Activated gamma-delta T cell (primary cell): Measurements from ENCODE around the gene POLR3K.

ENCODE experiments used
- DNase-seq: peaks from one replicate; lab custom pipeline; 2025; lab: John Stamatoyannopoulos, UW
- total RNA-seq, 2 donors: gene quantifications; one replicate each; lab custom pipeline; 2026; lab: John Stamatoyannopoulos, UW

Gene POLR3K
- 7.0 to 7.2 reads per million in 2 donors for total RNA-seq

DNA sequence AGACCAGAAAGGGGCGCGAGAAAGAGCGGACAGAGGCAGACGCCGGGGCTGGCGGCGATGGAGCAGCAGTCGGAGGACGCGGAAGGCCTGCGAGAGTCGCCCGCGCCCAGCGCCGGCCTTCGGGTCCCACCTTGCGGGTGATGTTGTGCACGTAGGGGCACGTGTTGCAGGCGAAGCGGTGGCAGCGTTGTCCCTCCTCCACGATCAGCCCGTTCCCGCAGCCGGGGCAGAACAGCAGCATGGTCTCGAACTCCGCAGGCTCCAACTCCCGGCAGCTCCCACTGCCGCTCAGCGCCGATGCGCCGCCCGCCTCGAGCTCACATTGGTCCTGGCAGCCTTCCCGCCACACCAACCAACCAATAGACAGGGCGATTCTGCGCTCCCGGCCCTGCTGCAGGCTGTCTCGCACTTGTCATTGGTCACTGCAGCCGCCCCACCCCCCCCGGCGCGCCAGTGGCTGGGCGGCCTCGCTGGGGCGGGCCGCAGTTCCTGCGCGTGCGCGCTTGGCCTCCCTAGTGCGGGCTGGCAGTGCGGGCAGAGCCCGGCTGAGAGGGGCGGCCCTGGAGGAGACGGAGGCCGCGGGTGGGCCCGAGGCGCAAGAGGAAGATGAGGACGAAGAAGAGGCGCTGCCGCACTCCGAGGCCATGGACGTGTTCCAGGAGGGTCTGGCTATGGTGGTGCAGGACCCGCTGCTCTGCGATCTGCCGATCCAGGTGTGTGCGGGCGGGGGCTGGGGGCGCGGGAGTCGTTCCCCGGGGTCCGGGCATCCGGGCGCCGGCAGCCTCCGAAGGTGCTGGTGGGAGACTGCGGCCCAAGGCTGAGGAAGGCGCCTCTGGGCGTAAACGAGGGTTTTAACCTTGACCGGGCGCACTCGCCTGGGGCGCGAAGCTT is at the start of gene POLR3K, which contains the start of gene SNRNP25:
TSS of gene POLR3K (minus strand) at position 263 of the 891 bp plus-strand sequence. CDS start at position 241, 22 bp downstream.
TSS of gene SNRNP25 (plus strand) at position 483 of the 891 bp plus-strand sequence. CDS start at position 672, 189 bp downstream.
- DNase-seq = peak; percentile 98

DNA sequence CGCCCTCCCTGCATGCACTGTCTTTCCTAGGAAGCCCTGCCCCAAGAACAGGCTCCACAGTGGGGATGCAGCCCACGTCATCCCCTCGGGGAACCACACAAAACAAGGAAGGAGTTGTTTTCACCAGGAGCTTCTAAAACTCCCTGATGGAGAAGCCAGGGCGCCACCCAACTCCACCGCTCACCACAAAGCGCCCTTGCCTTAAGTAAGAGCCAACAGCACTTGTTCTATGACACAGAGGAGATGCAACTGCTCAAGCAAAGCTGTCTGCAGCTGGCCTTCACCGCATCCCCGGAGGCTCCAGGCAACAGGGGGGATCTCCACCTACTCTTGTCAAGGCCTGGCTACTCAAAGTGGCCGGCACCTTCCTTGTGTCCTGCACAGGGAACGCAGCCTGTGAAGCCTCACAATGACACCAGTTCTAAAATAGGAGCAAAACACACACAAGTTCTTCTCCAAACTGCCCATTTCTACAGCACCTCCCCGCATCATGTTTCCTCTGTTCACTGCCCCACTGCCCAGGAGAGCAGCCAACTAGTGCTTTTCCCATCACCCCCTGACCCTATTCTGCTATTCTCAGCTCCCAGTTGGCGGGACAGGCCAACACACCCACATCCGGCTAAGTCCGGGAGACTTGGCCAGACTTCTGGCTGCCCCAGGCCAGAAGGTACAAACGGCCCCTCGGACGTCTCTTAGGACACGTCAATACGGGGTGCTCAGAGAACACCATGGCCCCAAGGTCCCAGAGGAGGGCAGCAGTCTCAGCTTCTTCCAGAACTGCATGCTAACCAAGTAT is 48.9 kb upstream of the POLR3K start:
- no peak for DNase-seq

DNA sequence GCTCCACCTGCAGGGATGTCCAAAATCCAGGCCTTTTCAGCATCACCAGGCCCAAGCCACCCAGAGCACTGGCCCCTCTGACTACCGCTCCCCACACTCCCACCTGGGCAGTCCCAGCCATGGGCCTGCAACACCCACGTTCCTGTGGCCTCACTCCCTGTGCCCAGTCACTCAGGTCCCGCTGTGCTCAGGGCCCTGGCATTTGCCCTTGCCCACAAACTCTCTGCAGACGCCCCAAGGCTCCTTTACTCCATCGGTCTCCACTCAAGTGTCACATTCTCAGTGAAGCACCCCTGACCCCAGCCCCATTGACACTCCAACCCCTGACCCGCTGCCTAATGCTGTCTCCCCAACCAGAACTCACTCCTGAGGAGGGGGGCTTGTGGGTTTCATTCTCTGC is 48.2 kb upstream of the POLR3K start:
- DNase-seq = no peak

DNA sequence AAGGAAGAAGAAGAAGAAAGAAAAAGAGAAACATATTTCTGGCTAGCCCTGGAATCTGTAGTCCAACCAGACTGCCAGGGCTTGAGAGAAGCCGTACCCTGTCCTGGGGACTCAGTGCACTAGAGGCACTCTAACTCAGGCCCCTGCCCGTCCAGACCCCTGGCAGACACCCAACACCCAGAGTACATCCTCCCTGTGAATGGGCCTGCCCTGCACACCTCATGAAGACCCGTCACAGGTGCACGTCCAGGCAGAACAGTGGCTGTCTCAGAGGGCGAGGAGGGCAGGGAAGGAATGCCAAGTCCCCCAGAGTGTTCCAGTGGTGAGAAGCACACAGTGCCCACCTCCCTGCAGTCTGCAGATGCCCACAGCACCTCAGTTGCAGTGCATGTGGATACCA is 47.6 kb upstream of the POLR3K start:
- DNase-seq = no peak

DNA sequence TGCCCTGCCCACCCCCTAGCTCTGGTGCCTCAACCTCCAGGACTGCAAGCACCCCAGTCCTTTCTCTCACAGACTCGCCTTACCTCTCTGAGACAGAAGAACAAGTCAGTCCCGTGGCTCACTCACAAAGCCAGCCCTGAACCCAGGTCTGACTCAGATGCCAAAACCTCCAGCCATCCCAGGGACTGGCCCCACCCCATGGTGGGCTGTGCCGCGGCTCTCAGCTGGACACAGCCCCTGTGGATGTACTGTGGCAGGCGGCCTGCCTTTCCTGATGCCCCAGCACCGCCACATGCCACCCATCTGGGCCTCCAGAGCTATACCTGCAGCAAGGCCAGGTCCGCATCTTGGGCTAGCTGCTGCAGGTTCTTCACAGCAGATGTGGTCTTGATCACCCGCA is 44.4 kb upstream of the POLR3K start:
- no peak for DNase-seq

DNA sequence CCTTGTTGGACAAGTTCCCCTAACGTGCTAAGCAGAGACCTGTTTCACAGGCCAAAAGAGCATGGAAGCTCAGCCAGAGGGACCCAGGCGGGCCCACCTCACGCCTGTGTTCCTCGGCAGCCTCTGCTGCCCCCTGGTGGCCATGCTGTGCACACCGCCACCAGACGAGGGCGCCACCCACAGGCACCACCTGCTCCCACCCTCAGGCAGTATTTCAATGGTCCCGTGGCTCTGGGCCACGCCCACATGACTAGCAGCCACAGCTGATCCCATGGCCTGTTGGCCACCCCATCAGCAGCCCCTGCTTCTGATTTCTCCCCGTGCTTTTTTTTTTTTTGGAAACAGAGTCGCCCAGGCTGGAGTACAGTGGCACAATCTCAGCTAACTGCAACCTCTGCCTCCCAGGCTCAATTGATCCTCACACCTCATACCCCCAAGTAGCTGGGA is 43.5 kb upstream of the POLR3K start:
- DNase-seq = peak; percentile 72

DNA sequence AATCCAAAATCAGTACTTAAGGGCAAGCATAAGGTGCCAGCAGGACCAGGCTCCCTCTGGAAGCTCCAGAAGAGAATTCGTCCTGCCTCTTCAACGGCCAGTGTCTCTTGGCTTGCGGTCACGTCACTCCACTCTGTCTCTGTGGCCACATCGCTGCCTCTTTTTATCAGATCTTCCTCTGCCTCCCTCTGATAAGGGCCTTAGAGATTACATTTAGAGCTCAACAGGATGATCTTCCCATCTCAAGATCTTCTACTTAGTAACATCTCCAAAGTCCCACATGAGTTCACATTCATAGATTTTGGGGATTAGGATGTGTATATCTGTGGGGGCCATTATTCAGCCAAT is 41.5 kb upstream of the POLR3K start:
- DNase-seq = no peak

DNA sequence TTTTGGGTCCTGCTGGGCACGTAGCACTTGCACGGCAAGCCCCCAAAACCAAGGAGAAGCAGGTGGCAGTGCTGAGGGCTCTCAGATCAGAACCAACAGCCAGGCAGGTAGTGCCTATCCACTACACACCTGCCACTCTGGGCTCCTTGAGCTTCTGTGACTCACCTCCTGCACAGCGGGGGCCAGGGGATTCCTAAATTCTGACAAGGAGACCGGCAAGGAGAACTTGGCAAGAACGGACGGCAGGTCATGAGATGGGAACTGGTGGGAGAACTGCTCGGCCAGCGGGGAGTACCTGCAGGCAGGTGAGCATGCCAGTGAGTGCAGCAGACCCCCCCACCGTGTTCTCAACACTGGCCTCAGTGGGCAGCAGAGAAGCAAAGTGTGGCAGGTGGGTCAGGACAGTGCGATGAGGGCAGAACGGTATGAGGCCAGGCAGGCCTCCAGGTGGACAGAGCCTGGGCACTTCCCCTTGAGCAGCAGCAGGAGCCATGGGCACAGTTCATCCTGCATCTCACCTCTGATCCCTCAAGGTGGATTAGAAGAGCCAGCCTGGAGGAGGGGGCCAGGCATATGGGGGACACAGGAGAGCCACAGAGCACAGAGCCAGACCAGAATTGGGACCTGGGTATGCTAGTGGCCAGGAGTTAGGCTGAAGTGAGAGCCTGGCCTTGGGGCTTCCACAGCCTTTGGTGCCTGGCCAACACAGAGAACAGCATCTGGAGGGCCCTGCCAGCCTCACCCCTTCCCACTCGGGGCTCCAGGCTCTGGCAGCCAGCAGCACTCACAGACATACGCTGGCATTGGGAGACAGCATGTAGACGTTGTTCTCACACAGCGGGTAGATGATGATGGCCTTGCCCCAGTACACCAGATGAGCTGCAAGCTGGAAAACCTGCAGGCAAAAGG is 39.3 kb upstream of the POLR3K start:
- no peak for DNase-seq

DNA sequence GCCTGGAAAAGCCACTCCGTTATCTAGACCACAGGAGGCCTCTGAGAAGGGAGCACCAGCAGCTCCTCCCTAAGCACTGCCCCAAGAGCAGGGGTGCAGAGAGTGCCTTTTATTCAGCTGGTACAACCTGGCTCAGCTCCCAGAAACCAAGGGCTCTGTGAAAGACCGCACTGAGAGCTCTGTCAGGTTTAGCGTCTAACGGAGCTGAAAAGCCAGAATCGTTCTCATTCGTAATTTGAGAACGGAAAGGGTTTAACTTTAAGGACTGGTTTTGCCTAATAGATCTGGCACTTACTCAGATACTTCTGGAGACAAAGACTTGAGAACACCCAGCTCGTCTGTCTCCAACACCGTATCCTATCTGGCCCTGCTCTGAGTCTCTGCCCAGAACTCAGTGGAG is 38.1 kb upstream of the POLR3K start:
- DNase-seq = no peak

DNA sequence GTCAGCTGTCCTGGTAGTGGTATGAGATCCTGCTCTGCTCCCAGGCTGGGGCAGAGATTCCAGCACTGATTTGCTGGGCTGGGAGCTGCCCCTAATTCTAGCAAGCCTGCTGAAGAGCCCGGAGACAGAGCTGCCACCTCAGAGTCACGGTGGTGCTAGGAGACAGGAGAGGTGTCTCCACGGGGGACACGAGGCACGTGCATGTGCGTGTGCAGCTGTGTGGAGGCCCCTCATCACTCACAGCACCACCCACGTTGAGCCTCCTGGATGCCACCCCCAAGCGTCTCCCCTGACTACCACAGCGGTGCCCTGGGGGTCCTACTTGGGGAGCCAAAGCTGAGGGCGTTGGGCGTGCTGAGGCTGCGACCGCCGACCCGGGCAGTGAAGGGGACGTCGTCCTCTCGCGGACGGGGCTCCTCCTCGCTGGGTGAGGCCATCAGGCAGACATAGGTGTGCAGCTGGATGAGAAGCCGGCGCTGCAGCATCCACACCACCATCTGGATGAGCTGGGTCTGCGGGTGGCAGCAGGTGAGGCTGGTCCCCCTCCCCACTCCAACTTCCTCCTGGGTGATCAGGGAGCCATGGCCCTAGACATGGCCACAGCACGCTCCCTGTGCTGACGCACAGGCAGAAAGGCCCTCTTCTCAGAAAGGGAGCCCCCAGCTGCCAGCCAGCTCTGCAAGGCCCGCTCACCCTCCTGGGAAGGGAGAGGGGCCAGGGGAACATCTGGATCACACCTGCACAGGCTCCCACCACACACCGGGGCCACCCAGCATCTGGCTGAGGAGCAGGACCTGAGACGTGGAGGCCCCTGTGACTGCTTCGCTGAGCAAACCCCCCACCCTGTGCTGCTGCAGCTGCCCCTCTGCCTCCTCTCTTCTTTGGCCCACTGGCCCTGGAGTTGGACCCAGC is 36.2 kb upstream of the POLR3K start:
- DNase-seq = no peak

DNA sequence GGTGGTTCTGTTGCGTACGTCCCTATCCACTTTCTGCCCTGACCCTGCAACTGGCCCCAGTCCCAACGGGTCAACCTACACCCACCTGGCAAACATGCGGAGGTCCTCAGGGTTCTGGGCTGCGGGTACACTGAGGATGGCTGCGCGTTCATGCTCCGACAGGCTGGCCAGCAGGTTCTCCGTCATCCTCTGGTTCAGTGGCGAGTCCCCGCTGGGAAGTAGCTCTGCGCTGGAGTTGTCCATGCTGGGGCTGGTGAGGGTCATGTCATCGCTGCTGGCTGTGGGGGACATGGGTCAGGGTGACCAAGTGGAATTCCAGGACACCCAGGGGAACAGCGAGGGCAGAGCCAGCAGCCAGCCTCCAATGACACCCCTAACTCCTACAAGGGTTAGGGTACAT is 35.2 kb upstream of the POLR3K start:
- no peak for DNase-seq

DNA sequence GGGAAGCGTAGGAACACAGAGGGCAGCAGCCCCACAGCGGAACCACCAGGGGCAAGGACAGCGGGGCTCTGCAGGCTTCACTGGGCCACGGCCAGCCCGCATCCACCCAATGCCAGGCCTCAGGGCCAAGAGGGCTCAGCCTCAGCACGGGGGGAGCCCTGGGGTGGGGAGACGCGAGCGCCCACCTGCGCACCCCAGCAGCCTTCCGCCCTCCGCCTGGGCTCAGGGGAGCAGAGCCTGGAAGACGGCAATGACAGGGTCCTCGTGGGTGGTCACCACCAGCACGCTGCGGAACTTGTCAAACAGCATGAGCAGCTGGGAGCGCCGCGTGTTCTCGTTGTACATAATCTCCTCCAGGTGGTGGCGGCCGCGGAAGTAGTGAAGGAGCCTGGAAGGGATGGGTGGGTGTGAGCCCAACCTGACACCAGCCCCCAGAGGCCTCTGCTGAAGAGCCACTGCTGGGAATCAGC is 33.1 kb upstream of the POLR3K start:
- no peak for DNase-seq

DNA sequence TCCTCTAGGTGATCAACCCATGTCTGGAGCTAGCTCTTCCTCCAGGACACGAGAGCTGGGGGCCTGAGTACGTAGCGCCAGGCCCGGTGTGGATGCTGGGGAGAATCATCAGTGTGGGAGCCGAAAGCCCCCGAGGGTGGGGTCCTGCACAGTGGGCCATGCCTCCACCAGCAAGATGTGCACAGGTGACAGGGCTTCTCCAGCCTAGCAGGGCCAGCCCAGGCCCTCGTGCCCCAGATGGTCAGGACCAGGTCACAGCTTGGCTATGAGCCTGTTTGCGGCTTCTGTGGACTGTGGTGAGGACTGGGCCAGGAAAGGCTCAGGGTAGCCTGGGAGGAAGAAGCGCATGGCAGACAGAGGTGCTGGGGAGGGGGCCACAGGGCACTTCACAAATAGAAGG is 32.5 kb upstream of the POLR3K start:
- DNase-seq = no peak

DNA sequence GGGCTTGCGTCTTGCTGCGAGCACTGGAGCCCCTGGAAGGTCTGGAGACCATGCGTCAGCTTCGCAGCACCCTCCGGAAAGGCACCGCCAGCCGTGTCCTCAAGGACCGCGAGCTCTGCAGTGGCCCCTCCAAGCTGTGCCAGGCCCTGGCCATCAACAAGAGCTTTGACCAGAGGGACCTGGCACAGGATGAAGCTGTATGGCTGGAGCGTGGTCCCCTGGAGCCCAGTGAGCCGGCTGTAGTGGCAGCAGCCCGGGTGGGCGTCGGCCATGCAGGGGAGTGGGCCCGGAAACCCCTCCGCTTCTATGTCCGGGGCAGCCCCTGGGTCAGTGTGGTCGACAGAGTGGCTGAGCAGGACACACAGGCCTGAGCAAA is 32.0 kb upstream of the POLR3K start:
- no peak for DNase-seq

DNA sequence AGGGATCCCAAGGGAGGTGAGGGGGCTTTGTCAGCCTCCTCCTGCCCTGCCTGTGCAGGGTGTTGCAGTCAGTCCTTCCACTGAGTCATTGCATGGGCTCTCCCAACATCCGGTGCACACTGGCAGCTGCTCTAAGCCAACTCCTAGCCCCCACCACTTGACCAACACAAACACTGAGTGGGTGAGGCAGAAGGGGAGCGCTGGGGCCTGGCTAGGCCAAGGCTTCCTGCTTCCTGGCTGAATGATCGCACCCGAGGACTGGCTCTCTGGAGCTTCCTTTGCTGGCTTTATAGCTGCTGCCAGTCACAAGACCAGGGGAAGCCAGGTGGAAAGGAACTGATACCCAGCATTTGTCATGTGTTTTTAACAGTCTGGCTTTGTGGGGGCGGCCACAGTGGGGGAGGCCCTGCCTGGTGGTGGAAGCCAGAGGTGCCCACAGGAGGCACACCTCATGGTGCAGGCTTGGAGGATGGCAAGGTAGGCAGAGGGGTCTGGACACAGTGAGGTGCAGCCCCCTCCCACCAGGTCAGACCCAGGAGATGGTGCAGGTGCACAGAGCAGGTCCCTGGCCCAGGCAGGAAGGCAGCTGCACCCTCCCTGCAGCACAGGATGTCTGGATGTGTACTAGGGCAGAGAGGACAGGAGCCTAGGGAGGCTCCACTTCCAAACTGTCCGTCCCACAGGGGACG is 31.5 kb upstream of the POLR3K start:
- DNase-seq = no peak

DNA sequence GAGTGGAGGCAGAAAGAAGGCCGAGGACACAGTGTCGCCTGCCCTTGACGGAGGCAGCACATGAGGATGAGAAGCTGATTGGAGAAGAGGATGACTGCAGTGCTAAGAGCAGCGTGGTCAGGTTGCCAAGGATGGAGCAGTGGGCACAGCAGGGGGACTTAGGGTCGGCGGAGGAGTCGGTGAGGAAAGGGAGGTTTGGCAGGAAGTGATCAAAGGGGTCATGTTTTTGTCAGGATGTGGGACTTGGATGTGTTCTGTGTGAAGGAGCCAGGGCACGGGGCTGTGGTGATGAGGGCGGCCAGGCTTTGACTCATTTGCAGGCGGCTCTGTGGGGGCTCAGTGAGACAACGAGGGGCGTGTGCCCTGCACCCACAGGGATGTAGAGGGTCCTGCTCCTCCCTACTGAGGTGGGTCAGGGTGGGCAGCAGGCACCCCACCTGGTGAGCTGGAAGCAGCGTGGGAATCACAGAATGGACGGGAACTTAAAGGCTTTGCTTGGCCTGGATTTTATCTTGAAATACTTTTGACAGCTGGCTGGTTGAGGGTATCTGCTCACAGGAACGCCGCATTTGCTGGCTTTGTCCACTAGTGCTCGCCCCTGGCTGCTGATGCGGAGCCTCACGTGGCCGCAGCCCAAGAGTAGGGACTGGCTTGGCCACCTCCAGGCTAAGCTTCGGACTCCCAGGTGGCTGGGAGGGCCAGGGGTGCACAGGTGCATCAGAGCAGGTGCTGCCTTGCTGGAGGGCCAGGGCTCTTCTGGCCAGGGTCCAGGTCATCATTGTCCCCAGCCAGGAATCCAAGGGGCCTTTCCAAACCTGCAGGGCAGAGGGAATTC is 30.6 kb upstream of the POLR3K start:
- no peak for DNase-seq

DNA sequence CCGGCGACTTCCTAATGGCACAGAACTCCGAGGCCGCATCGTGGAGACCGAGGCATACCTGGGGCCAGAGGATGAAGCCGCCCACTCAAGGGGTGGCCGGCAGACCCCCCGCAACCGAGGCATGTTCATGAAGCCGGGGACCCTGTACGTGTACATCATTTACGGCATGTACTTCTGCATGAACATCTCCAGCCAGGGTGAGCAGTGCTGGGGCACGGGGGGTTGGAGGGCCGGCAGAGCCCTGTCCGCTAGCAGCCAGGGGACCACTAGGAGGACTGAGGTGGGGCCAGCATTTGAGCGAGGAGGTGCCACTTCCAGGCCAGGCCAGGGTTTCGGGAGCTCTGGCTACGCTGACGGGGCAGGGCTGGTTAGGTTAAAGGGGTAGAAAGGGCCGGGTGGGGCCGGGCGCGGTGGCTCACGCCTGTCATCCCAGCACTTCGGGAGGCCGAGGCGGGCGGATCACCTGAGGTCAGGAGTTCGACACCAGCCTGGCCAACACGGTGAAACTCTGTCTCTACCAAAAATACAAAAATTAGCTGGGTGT is 29.7 kb upstream of the POLR3K start:
- no peak for DNase-seq

DNA sequence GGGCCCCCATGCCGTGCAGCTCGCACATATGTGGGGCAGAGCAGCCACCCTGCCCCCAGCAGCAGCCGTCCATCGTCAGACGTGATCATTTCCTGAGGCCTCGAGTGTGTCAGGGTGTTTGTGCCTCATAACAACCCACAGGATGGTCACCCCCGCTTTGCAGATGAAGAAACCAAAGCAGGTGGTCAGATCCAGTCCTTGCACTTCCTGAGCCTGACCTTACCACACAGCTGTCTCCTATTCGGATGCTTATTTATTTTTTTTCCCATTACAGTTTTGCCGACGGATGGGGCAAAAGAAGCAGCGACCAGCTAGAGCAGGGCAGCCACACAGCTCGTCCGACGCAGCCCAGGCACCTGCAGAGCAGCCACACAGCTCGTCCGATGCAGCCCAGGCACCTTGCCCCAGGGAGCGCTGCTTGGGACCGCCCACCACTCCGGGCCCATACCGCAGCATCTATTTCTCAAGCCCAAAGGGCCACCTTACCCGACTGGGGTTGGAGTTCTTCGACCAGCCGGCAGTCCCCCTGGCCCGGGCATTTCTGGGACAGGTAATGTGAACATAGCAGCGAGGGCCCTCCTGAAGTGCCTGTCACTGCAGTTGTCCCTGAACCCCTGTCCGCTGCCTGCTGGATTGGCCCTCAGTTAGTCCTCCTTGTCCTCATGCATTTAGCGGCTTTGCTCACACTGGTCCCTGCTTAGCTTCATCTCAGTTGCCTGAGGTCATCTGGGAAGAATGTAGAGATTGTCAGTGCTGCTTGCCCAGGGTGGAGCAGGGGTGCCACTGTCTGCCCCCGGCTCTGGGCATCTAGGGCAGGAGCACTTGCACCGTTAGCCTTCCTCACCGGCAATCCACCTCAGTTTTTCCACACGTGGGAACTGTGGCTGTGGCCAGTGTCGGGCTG is 26.0 kb upstream of the POLR3K start:
- no peak for DNase-seq
